OCI-LY7 (cell line): ENCODE measurements around the gene SEZ6L2. TPM values are rescaled to one million over a fixed set of nuclear protein-coding genes. Genes with fewer than 3 reads are reported as not detected.

Experiments
- BruUV-seq: library from RNA; stranded (reverse); fragments of 400-500 nt; replicated peaks from 2 replicates; lab custom pipeline; 2021; lab: Mats Ljungman, UMichigan
- CTCF ChIA-PET: fragments of 300-600 bp; sonication (Branson Sonifier 250); formaldehyde crosslinking; loops from one replicate; lab custom pipeline; 2022; ENCODE audit warnings: antibody characterized with exemption; ENCODE audit not compliant: unreplicated experiment; lab: Charles Lee
- POLR2A ChIA-PET: fragments of 300-600 bp; sonication (Branson Sonifier 250); formaldehyde crosslinking; loops from one replicate; lab custom pipeline; 2022; ENCODE audit warnings: antibody characterized with exemption; lab: Charles Lee
- DNase-seq: peaks from one replicate; pipeline ENCODE4 v3.0.0-alpha.2; 2015; ENCODE audit warnings: low spot score
- H2AFZ ChIP-seq: fragments of 200-600 bp; sonication (generic), shearing (Covaris generic); 2 replicates; pipeline ENCODE4 v1.6.1; 2014; ENCODE audit warnings: mild to moderate bottlenecking, antibody characterized with exemption, low read length, moderate library complexity
- H3K27ac ChIP-seq: fragments of 200-600 bp; sonication (generic); 2 replicates; pipeline ENCODE4 v1.5.1; 2014; ENCODE audit warnings: mixed run types, low read depth, mild to moderate bottlenecking, moderate library complexity, low read length, inconsistent platforms; ENCODE audit not compliant: poor library complexity, severe bottlenecking
- H3K36me3 ChIP-seq: fragments of 200-600 bp; sonication (generic); 2 replicates; pipeline ENCODE4 v1.6.1; 2014; ENCODE audit warnings: mild to moderate bottlenecking, antibody characterized with exemption, low read length, moderate library complexity, mixed read lengths; ENCODE audit not compliant: insufficient read depth
- H3K4me1 ChIP-seq: fragments of 200-600 bp; sonication (generic); 2 replicates; pipeline ENCODE4 v1.5.1; 2014; ENCODE audit warnings: mild to moderate bottlenecking, low read length; ENCODE audit not compliant: insufficient read depth, poor library complexity, severe bottlenecking
- H3K4me2 ChIP-seq: fragments of 200-600 bp; sonication (generic); 2 replicates; pipeline ENCODE4 v1.6.1; 2014; ENCODE audit warnings: mild to moderate bottlenecking, low read length
- H3K4me3 ChIP-seq: fragments of 200-600 bp; sonication (generic); 2 replicates; pipeline ENCODE4 v1.5.1; 2014; ENCODE audit warnings: mild to moderate bottlenecking, low read depth, low read length; ENCODE audit not compliant: poor library complexity, severe bottlenecking
- H3K79me2 ChIP-seq: fragments of 200-600 bp; sonication (generic); 2 replicates; pipeline ENCODE4 v1.6.1; 2016; ENCODE audit warnings: low read depth, mild to moderate bottlenecking, low read length, moderate library complexity, mixed read lengths; ENCODE audit not compliant: insufficient read depth
- H3K9me2 ChIP-seq: fragments of 200-600 bp; sonication (generic); 2 replicates; pipeline ENCODE4 v1.6.1; 2016; ENCODE audit warnings: mild to moderate bottlenecking, low read length, mixed read lengths; ENCODE audit not compliant: insufficient read depth
- H3K9me3 ChIP-seq: fragments of 200-600 bp; sonication (generic); 2 replicates; pipeline ENCODE4 v1.6.1; 2014; ENCODE audit warnings: mild to moderate bottlenecking, mixed run types, low read length, mixed read lengths
- H4K20me1 ChIP-seq: fragments of 200-600 bp; sonication (generic); 2 replicates; pipeline ENCODE4 v1.6.1; 2014; ENCODE audit warnings: mild to moderate bottlenecking, antibody characterized with exemption, low read length, moderate library complexity, mixed read lengths; ENCODE audit not compliant: insufficient read depth
- CTCF ChIP-seq: fragments of 200-600 bp; sonication (generic); conservative IDR thresholded peaks from 2 replicates; pipeline ENCODE4 v1.5.1; 2014; ENCODE audit warnings: mild to moderate bottlenecking, antibody characterized with exemption, low read length, moderate library complexity, mixed read lengths
- EZH2phosphoT487 ChIP-seq: fragments of 200-600 bp; sonication (generic); IDR thresholded peaks from 2 replicates; pipeline ENCODE4 v1.6.1; 2018; ENCODE audit warnings: low read depth, borderline replicate concordance, mild to moderate bottlenecking, mixed run types, antibody characterized with exemption, low read length, moderate library complexity, mixed read lengths
- intact Hi-C: fragments of 100-400 bp; cut with micrococcal nuclease; formaldehyde crosslinking; loops from one replicate; pipeline ENCODE4 v1.10.0; 2022; ENCODE audit not compliant: unreplicated experiment
- total RNA-seq, 2 experiments: library from RNA; depleted of rRNA in 1 of 2; stranded (reverse); fragments of >200 nt in 1 of 2; shearing (Covaris generic) in 1 of 2; gene quantifications; 2 replicates each; pipeline ENCODE4 v1.2.3, GENCODE V29; 2014 to 2022

The SEZ6L2 gene
- total RNA-seq, 2 experiments from 2014 or later: 0.98 to 1.0 TPM

- Histone ChIP-seq H4K20me1 (no peaks in the 10 kb centered on the region), H2AFZ (no peak overlapping the region), H3K4me1 (no peaks in the 10 kb centered on the region), H3K9me2 (no peaks in the 10 kb centered on the region), H3K4me2 (no peak overlapping the region), H3K79me2 (no peaks in the 10 kb centered on the region), H3K4me3 (no peak overlapping the region), H3K9me3 (no peaks in the 10 kb centered on the region), H3K27ac (no peak overlapping the region), H3K36me3 (no peaks in the 10 kb centered on the region)
- peak; percentile 83 for DNase-seq
- BruUV-seq: no TSS peak
- ChIA-PET CTCF (interaction anchor here (1.0 to 1.4 kb wide), 2 partner anchors 29 to 41 kb away, joined by 3 read pairs; no protein-coding TSS in a partner anchor), POLR2A (interaction anchor here (0.6 to 0.8 kb wide), 4 partner anchors 12 to 1348 kb away, joined by 3 read pairs; partner anchors contain the start of gene KIF22)
- peak; percentile 93 for TF ChIP-seq CTCF
- no peak for TF ChIP-seq EZH2phosphoT487
- intact Hi-C loops: loop anchor here (1.0 kb wide), 1 partner anchor 156 kb away; no protein-coding TSS in a partner anchor
Measured at GRCh38 chr16:29848420-29849297, 50.7 kb downstream of the SEZ6L2 start.

GRCh38 chr16:29845656-29846055, 53.7 kb downstream of the SEZ6L2 start:
- intact Hi-C loops: no loop called here
- CTCF ChIA-PET: no interaction called here
- H3K27ac ChIP-seq: no peak overlapping the region
- no TSS peak for BruUV-seq
- H4K20me1 ChIP-seq: no peaks in the 10 kb centered on the region
- POLR2A ChIA-PET: interaction anchor here (0.6 to 0.7 kb wide), 2 partner anchors 116 to 246 kb away, joined by 7 to 8 read pairs; no protein-coding TSS in a partner anchor
- no peaks in the 10 kb centered on the region for H3K4me1 ChIP-seq
- DNase-seq: no peak
- no peak overlapping the region for H3K4me2 ChIP-seq
- no peak overlapping the region for H2AFZ ChIP-seq
- no peaks in the 10 kb centered on the region for H3K9me3 ChIP-seq
- H3K36me3 ChIP-seq: no peaks in the 10 kb centered on the region
- H3K9me2 ChIP-seq: no peaks in the 10 kb centered on the region
- no peaks in the 10 kb centered on the region for H3K79me2 ChIP-seq
- TF ChIP-seq EZH2phosphoT487: no peak
- no peak for TF ChIP-seq CTCF
- no peak overlapping the region for H3K4me3 ChIP-seq
